ENCODE data around the gene TMEM41A.
"Not testable (repeated sequence)": the region's sequence is repeated elsewhere in the genome, so short reads cannot be mapped to it uniquely, and the experiment has no call there.

Gene TMEM41A

GRCh38 chr3:185486394-185486793 is 12.4 kb downstream of the TMEM41A start:
- DNase-seq: no peak

- DNase-seq: no peak
Observed at GRCh38 chr3:185484296-185484695, 14.5 kb downstream of the TMEM41A start.

- DNase-seq: no peak
Observed at GRCh38 chr3:185479373-185479945, 19.4 kb downstream of the TMEM41A start.

- no peak for DNase-seq
Observed at GRCh38 chr3:185477316-185477715, 21.5 kb downstream of the TMEM41A start.

- DNase-seq: not testable (repeated sequence)
Observed at GRCh38 chr3:185474922-185475321, 23.9 kb downstream of the TMEM41A start.

- no peak for DNase-seq
Observed at GRCh38 chr3:185473290-185473815, 25.5 kb downstream of the TMEM41A start.

- no peak for DNase-seq
Observed at GRCh38 chr3:185470323-185470722, 28.5 kb downstream of the TMEM41A start.

GRCh38 chr3:185469542-185469941 is 29.3 kb downstream of the TMEM41A start:
- DNase-seq: no peak

- not testable (repeated sequence) for DNase-seq
Observed at GRCh38 chr3:185466123-185466522, 32.7 kb downstream of the TMEM41A start.

- no peak for DNase-seq
Observed at GRCh38 chr3:185465471-185465870, 33.4 kb downstream of the TMEM41A start.

GRCh38 chr3:185460719-185461350 is 38.0 kb downstream of the TMEM41A start:
- DNase-seq: peak; percentile 61

- no peak for DNase-seq
Observed at GRCh38 chr3:185460309-185460708, 38.5 kb downstream of the TMEM41A start.

GRCh38 chr3:185457376-185457775 is 41.5 kb downstream of the TMEM41A start:
- peak; percentile 14 for DNase-seq

GRCh38 chr3:185451432-185451831 is 47.4 kb downstream of the TMEM41A start:
- DNase-seq: not testable (repeated sequence)

GRCh38 chr3:185448107-185448506 is 50.7 kb downstream of the TMEM41A start:
- DNase-seq: no peak

- no peak for DNase-seq
Observed at GRCh38 chr3:185444329-185444728, 54.5 kb downstream of the TMEM41A start.

- DNase-seq: no peak
Observed at GRCh38 chr3:185442031-185442430, 56.8 kb downstream of the TMEM41A start.

- no peak for DNase-seq
Observed at GRCh38 chr3:185439745-185440466, 58.9 kb downstream of the TMEM41A start.

All from hematopoietic multipotent progenitor cell treated with erythropoietin and hydrocortisone succinate and interleukin-3 and kit ligand, for 4 days (in vitro differentiated cells).